ENCODE data around the gene GZMM. TPM values are rescaled to one million over a fixed set of nuclear protein-coding genes. Genes with fewer than 3 reads are reported as not detected.

The GZMM gene
- total RNA-seq, 3 donors from 2014 or later: 0.33 to 1.1 TPM; not detected in 1

DNA sequence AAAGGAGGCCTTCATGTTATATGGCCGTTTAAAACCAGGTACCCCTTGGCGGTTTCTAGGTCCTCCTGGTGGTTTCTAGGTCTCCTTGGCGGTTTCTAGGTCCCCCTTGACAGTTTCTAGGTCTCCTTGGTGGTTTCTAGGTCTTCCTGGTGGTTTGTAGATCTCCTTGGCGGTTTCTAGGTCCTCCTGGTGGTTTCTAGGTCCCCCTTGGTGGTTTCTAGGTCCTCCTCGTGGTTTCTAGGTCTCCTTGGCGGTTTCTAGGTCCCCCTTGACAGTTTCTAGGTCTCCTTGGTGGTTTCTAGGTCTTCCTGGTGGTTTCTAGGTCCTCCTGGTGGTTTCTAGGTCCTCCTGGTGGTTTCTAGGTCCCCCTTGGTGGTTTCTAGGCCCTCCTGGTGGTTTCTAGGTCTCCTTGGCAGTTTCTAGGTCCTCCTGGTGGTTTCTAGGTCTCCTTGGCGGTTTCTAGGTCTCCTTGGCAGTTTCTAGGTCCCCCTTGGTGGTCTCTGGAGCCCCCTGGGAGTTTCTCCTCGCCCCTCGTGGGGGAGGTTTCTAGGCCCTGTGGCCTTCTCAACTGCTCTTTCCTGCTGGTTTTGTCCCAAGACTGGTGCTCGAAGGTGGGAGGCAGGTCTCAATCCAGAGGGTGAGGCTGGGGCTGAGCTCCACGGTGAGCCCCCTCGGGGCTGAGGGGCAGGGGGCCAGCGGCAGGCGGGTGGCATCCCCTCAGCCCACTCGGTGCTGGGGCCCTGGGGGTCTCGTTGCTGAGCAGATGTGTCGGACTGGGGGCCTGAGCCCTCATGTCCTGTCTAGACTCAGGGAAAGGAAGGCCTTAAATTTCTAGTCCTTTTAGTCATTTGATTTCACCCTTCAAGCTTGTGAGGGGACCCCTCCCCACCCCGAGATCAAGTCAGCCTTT is 53.8 kb downstream of the GZMM start:
- Histone ChIP-seq H3K4me1 (no peaks in the 10 kb centered on the region), H3K27ac (no peak overlapping the region), H3K36me3 (no peaks in the 10 kb centered on the region), H3K27me3 (peaks cover 0 to 27% of the 10 kb centered on the region in 2 donors), H3K9me3 (peaks cover 0 to 5% of the 10 kb centered on the region in 2 donors), H3K4me3 (no peak overlapping the region)
- TF ChIP-seq POLR2AphosphoS5 (IDR thresholded peaks at IDR 0.05): no peak
- no peak for TF ChIP-seq POLR2A (IDR thresholded peaks at IDR 0.05)
- TF ChIP-seq, protein P1, sequence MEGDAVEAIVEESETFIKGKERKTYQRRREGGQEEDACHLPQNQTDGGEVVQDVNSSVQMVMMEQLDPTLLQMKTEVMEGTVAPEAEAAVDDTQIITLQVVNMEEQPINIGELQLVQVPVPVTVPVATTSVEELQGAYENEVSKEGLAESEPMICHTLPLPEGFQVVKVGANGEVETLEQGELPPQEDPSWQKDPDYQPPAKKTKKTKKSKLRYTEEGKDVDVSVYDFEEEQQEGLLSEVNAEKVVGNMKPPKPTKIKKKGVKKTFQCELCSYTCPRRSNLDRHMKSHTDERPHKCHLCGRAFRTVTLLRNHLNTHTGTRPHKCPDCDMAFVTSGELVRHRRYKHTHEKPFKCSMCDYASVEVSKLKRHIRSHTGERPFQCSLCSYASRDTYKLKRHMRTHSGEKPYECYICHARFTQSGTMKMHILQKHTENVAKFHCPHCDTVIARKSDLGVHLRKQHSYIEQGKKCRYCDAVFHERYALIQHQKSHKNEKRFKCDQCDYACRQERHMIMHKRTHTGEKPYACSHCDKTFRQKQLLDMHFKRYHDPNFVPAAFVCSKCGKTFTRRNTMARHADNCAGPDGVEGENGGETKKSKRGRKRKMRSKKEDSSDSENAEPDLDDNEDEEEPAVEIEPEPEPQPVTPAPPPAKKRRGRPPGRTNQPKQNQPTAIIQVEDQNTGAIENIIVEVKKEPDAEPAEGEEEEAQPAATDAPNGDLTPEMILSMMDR (IDR thresholded peaks at IDR 0.05): no peak
- intact Hi-C loops (cut with DNase I; ENCODE audit: low total_unique reads): no loop called here
- DNase-seq (ENCODE audit: low spot score in 2 of 2): no peak

Other genes starting within 250 kb of the GZMM start
- 10 to 100 TPM in 2 of 3 donors, 1 to 10 TPM in 1; 5.4 to 17.0 (median 12.8) TPM for gene MIER2, start 199.3 kb upstream of the GZMM start, total RNA-seq
- 1 to 10 TPM in 1 of 3 donors, under 1 TPM in 2; 0.29 to 2.6 (median 0.80) TPM for gene C2CD4C, start 134.9 kb upstream of the GZMM start, total RNA-seq
- 10 to 100 TPM in 2 of 3 donors, 1 to 10 TPM in 1; 8.3 to 40.6 (median 21.8) TPM for gene SHC2, start 83.0 kb upstream of the GZMM start, total RNA-seq
- under 1 TPM in 1 of 3 donors, not detected in 2; 0.66 TPM for gene MADCAM1, start 47.6 kb upstream of the GZMM start, total RNA-seq
- gene TPGS1, start 36.6 kb upstream of the GZMM start, total RNA-seq: 10 to 100 TPM; 77.7 to 98.9 (median 77.7) TPM
- gene CDC34, start 12.3 kb upstream of the GZMM start, total RNA-seq: 10 to 100 TPM; 44.6 to 69.5 (median 49.3) TPM
- 100 to 1,000 TPM; 270 to 515 (median 282) TPM for gene BSG, start 28.5 kb downstream of the GZMM start, total RNA-seq
- under 1 TPM in 2 of 3 donors, not detected in 1; under 0.01 to 0.44 TPM for gene HCN2, start 45.8 kb downstream of the GZMM start, total RNA-seq
- gene POLRMT, start 89.5 kb downstream of the GZMM start, total RNA-seq: 10 to 100 TPM; 21.9 to 34.7 (median 28.2) TPM
- gene FGF22, start 95.8 kb downstream of the GZMM start, total RNA-seq: under 1 TPM in 2 of 3 donors, not detected in 1; 0.33 to 0.48 TPM
- 10 to 100 TPM; 41.1 to 46.5 (median 46.2) TPM for gene RNF126, start 119.2 kb downstream of the GZMM start, total RNA-seq
- gene FSTL3, start 132.3 kb downstream of the GZMM start, total RNA-seq: 100 to 1,000 TPM in 2 of 3 donors, 10 to 100 TPM in 1; 37.8 to 198 (median 111) TPM
- not detected for gene PRSS57, start 151.4 kb downstream of the GZMM start, total RNA-seq
- 10 to 100 TPM; 16.1 to 61.0 (median 35.1) TPM for gene PALM, start 164.9 kb downstream of the GZMM start, total RNA-seq
- 1 to 10 TPM in 2 of 3 donors, under 1 TPM in 1; 0.16 to 3.6 (median 2.5) TPM for gene MISP, start 207.1 kb downstream of the GZMM start, total RNA-seq